Dermis microvascular lymphatic vessel endothelial cell (primary cell): ENCODE results near the gene PPP1R17. TPM values are rescaled to one million over a fixed set of nuclear protein-coding genes. Genes with fewer than 3 reads are reported as not detected.
A peak's percentile ranks its signal among the peaks of the same experiment; 100 is the strongest.

Source experiments
- DNase-seq, 2 donors: peaks; one replicate each; pipeline versions ENCODE4 v3.0.0 to v3.0.0-alpha.2; 2010; ENCODE audit warnings: low read depth in 2 of 2
- total RNA-seq: library from RNA; depleted of rRNA; stranded (reverse); fragments of >200 nt; gene quantifications from 2 replicates; pipeline ENCODE4 v1.2.1, GENCODE V29; 2014

PPP1R17 gene
- total RNA-seq = not detected in 2 replicates

DNA sequence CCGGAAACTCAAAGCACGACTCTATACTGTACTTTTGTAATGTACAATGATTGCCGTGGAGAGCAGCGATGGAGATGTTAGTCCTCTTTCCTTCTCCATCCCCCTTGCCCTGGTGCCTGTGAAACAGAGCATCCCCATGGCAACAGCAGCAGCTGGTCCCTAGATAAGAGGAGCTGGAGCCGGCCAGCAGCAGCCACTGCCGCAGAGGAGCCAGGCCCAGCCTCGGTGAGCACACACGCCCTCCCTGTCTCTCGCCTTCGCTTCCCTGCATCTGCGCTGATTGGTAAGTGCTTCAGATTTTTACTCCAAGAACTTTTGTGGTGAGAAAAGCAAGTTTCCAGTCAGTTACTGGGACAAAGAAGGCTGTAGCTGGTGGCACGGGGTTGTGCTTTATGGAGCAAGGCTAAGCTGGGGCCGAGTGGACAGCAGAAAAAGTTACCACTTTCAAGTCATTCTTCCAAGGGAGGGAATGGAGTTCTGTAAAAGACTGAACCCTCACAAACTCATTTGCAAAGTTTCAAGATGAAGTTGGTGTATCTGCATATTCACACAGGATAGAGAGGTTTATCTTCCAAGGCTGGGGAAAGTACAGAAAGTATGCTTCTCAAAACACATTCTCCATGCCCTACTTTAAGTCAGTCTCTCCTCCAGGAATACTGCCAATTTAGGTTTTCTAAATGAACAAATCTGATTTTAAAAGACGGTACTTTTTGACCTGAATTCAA lies at the start of gene PPP1R17:
Gene PPP1R17, plus strand, starts transcription at position 192 of the 725 bp plus-strand sequence. CDS start 5,227 bp downstream, outside the sequence.
- DNase-seq = no peak

DNA sequence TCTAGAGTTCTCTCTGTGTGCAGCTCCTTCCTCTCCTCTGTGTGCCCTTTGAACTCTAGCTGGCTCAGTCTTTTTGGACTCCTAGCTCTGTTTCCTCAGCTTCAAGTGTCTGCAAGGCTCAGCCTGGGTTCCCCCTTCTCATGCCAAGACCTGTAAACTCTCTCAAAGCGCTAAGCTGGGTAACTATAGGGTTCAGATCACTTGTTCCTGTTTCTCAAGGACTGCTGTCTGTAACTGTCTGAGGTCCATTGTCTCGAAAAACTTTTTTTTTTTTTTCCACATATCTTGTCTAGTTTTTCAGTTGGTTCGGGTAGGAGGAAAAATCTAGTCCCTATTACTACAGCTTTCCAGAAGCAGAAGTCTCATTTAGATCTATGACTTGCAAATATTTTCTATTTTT lies 46.6 kb upstream of the PPP1R17 start:
- DNase-seq = no peak

- DNase-seq = no peak
These were observed 44.3 kb upstream of the PPP1R17 start for GRCh38 chr7:31642681-31643115.

- DNase-seq = no peak
These were observed 40.1 kb upstream of the PPP1R17 start for GRCh38 chr7:31646942-31647341.

GRCh38 chr7:31647511-31647910 lies 39.5 kb upstream of the PPP1R17 start:
- DNase-seq = no peak

- DNase-seq = peak in 1 of 2 donors; percentile 7
These were observed 38.7 kb upstream of the PPP1R17 start for GRCh38 chr7:31648288-31648687.

DNA sequence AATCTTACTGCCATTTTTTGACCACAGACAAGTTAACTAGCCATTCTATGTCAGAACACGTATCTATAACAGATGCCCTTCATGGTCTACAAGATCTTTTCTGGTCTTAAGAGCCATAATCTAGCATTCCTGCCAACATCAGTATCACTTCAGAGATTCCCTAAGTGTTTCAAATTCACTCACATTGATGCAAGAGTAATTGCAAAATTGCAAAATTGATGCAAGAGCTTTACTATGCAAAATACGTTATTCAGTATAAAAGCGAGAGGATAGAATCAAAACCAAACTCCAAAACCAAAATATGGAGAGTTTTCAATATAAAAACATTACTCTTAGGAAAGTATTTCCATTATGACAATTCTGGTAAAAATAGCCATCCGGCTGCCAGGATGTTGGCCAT lies 38.1 kb upstream of the PPP1R17 start:
- no peak for DNase-seq

DNA sequence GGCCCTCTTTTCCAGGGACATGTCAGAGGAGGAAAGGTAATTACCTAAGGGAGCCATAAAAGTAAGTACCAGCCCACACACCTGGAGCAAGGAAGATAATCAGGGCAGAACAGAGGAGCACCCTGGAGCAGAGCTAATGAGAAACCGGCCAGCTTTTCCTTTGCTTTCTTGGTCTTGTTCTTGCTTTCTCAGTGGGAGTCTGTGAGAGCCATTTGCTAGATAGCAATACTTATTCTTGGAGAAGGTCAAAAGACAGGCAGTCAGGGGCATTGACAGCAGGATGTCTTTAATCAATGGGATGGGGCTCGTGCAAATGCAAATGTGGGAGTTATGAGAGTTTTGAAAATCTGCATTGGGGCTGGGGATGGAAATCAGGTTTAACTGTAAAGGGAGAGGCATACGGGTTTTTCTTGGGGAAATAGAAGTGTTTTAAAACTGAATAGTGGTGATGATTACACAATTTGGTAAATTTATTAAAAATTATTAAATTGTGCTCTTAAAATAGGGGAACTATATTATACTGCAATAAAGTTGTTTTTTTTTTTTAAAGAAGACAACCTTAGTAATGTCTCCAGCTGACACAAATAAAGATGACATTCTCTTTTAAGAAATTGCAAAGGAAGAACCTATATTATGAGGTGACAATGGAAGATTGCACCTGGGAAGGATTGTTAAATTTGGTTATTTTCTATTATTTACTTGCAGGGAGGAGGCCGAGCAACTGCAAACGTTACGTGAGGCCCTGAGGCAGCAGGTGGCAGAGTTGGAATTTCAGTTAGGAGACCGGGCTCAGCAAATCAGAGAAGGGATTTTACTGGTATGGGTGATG lies 35.6 kb upstream of the PPP1R17 start:
- no peak for DNase-seq

GRCh38 chr7:31652063-31652326 lies 35.0 kb upstream of the PPP1R17 start:
- no peak for DNase-seq

- no peak for DNase-seq
These were observed 23.9 kb upstream of the PPP1R17 start for GRCh38 chr7:31663072-31663471.

- no peak for DNase-seq
These were observed 22.1 kb upstream of the PPP1R17 start for GRCh38 chr7:31664890-31665289.

DNA sequence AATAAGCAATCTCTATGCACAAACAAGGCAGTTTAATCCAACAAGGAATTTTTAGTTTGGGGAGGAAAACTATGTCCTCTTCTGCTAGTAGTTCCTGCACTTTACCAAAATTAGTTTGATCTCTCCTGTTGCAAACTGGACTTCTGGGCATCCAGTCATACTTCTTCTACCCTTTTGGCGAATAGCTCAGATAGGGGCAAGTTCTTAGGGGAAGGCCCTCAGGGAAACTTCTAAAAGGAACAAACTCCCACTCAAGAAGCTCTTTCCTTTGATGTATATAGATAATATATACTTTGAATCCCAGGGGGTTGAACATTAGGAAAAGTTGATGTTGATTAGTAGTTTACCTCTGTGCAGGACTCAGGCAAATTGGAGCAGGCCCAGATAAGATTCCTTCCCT lies 21.5 kb upstream of the PPP1R17 start:
- DNase-seq = no peak

DNA sequence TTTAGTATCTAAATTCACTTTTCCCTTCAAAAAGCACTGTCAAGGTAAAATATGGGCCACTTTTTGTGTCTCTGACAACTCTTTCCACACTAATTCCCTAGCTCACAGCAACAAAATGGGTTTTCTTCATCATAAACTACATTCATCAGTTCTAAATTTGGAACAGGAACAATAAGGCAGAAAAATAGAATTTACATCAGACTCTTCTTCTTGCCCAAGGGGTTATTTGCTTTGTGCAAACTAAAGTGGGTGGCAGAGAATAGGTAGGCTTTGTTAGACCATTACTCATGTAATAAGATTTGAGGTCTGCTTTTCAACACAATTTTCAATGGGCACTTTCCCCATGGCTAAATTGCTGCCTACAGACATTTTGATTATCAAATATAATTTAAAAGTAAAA lies 17.6 kb upstream of the PPP1R17 start:
- no peak for DNase-seq

DNA sequence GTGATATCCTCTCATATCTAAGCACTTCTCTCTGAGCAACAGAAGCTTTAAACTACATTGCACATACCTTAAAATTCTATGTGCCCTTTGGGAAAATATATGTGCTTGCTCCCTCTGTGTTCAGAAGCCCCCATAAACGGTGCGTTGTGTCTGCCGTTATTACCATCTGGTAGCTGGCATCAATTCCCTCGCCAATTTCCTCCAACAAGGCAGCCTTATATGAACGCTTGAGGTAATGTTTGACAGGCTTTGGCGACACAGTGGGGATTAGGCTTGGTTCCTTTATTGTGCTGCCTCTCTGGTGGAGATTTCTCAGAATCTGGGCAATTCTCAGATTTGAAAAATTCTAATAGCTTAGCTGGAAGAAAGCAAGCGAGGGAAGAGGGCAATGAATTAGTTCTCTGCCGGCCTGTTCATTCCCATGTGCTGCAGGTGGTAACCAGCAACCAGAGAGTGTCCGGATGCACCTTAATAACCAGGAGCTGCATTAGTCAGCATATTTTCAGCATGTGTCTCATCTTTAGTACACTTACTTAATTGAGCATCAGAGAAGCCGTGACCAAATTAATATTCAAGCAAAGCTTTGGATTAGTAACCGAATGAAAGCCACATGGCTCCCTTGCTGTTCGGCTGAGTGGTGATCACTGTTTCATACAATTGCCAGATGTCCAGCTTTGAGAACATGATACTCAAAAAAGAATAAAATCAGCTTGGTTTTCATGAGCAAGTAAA lies 7.3 kb upstream of the PPP1R17 start:
- no peak for DNase-seq

DNA sequence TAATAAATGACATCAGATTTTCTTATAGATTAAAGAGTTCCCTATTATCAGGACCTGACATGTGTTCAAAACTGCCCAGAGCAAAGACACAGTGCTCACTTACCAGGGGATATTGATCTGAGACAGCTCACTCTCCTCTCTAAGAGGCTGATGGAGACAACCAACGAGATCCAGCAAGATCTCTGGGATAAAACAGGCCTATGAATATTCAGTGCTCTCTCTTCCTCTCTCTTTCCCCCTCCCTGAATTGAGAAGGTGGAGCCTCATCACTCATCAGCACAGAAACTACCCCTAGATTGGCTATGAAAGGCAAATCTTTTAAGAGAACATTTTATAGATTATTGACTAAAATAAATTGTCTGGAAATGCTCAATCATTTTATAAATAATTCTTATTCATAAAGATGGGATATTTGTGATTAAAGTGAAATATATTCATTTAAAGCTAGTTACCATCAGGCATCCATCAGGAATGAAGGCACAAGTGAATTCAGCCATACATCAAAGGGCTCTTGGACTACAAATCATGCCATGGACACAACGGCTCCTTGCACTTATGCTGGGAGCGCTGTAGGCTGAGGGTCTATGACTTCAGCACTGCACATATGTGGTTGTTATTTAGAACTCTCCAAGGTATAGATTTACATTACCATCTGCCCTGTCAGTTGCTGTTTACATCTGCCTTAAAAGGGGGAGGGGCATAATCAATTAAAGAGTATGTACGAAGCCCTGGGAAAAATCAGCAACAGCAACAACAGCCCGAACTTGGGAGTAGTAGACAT lies 3.4 kb upstream of the PPP1R17 start:
- DNase-seq = no peak

GRCh38 chr7:31688372-31688771 lies 1.4 kb downstream of the PPP1R17 start:
- no peak for DNase-seq

GRCh38 chr7:31688996-31689395 lies 2.0 kb downstream of the PPP1R17 start:
- DNase-seq = no peak

GRCh38 chr7:31690935-31691334 lies 3.9 kb downstream of the PPP1R17 start:
- DNase-seq = no peak

GRCh38 chr7:31692451-31692850 lies 5.4 kb downstream of the PPP1R17 start:
- DNase-seq = no peak

GRCh38 chr7:31692871-31693270 lies 5.9 kb downstream of the PPP1R17 start:
- no peak for DNase-seq

GRCh38 chr7:31695859-31696614 lies 9.0 kb downstream of the PPP1R17 start:
- DNase-seq = no peak
